Mucosa of gallbladder (tissue), 1 donor: ENCODE data around the gene SUOX. TPM values are rescaled to one million over a fixed set of nuclear protein-coding genes. Genes with fewer than 3 reads are reported as not detected.
A peak's percentile ranks its signal among the peaks of the same experiment; 100 is the strongest.
"Not testable (repeated sequence)": the region's sequence is repeated elsewhere in the genome, so short reads cannot be mapped to it uniquely, and the experiment has no call there.

ENCODE experiments used
- DNase-seq: peaks from one replicate; pipeline ENCODE4 v3.0.0-alpha.2; 2020; ENCODE audit warnings: low spot score
- total RNA-seq: library from RNA; stranded (reverse); gene quantifications from one replicate; pipeline ENCODE4 v1.2.1, GENCODE V29; 2021
- donor health status: DM: no; HTN: no; CAD: no.

SUOX gene
- total RNA-seq = 49.0 TPM

DNA sequence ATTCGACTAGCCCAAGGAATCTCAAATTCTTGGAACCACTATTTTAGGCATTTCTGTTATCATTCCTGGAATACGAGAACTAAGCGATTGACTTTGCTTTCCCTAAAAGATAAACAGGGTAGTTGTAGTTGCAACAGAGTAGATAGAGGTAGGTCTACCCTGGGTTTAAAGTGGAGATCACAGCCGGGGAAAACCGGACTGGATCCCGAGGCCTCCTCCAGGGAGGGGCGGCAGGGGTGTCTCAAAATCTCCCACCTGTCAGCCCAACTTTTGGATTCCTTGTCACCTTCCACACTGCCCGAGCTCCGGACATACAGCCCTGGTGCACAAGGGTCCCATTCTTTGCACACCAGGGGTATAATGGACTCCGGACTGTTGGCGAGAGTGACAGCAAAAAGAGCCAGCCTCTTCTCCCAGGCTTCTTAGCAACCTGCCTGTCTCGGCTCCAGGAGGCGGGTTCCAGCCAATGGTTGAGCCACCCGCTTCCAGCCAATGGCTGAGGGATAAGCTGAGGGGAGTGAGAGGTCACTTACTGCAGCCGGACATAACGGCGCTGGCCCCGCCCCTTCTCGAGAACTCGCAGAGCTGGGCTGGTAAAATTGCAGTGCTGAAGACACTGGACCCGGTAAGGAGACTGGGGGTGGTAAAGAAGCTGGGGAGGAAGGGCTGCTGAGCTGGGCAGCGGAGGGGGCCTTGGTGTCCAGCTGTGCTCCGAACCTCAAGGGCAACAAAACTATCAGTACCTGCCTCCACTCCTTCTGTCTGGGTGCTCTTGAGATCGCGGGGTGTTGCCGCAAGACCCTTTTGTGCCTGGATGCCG lies at the start of gene SUOX:
TSS of gene SUOX (plus strand) at position 562 of the 820 bp plus-strand sequence. CDS start 4,946 bp downstream, outside the sequence.
- DNase-seq = peak; percentile 97

DNA sequence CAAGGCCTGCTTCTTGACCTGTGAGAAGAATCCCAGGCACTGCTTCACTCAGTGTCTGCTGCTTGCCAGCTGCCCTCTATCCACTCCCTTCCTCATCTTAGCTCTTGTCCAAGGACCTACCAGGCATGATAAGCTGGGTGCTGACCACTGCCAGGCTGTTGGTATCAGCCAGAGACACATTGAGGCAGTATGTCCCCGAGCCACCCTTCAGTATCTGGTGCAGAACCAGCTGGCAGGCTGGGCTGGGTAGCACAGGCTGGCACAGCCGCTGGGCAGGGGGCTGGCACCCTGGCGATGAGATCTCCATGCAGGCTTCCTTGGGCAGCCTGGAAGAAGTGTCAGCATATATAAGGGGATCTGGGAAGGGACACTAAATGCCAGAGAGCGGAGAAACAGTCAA lies 41.7 kb upstream of the SUOX start:
- no peak for DNase-seq

DNA sequence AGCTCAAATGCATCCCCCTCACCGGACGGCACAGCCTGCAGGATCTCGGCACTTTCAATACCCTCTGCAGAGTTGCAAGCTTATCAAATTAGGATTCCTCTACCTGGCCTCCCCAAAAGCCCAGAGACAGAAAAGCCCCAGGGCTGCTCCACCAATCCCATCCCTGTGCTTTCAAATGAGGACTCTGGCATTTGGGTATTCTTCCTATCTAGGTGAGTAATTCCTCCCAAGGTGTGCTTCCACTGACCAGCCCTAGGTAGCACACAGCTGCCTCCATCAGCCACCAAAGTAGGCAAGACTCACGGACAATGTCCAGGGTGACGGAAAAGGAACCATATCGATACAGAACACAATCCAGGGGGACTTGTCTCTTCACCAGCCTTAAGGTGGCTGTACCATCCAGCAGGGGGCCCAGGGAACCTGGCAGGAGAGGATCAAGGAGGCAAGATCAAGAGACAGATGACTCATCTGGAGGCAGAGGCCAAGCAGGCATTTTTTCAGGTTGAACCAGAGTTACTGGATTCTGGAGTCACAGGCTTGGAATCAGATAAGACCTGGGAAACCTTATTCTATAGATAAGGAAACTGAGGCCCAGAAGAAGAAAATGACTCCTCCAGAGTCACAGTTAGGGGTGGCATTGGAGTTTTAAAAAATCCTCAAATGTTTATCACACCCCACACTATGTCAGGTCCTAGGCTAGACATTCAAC lies 41.1 kb upstream of the SUOX start:
- DNase-seq = peak; percentile 54

DNA sequence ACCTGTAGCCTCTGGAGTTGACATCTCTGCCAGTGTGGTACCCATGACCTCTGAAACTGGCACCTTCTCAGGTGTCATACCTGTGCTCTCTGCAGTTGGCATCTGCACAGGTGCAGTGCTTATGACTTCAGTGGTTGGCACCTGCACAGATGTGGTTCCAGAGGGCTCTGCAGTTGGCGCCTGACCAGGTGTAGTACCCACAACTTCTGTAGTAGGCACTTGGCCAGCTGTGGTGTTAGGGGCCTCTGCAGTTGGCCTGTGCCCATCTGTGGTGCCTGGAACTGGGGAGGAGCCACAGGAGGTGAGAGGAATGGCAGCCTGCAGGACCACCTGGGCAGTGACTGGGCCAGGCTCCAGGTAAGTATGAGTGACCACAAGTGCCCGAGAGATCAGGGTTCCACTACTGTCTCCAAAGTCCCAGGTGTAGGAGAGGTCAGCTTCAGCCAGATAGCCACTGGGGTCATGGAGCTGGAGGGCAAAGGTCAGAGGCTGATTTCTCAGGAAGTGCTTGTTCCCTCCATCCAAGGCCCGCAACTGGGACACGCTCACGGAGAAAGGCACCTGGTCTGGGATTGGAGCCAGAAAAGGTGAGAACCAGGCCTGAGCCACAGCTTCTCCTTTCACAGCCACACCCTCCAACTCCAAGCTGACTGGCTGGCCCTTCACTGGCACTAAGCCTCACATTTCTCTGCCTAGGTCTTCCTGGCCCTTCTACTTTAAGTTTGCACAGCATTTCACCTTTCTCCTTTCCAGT lies 39.8 kb upstream of the SUOX start:
- peak; percentile 79 for DNase-seq

DNA sequence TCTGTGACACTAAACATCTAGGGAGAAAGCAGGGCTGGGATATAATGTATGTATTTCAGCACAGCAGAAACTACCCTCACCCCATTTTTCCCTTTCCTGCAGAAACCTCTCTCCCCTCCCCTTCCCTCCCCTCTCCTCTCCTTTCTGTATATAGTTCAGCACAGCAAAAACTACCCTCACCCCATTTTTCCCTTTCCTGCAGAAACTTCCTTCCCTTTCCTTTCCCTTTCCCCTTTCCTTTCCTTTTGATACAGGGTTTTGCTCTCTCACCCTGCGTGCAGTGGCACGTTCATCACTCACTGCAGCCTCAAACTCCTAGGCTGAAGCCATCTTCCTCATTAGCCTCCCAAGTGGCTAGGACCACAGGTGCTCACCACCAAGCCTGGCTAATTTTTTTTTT lies 33.3 kb upstream of the SUOX start:
- no peak for DNase-seq

DNA sequence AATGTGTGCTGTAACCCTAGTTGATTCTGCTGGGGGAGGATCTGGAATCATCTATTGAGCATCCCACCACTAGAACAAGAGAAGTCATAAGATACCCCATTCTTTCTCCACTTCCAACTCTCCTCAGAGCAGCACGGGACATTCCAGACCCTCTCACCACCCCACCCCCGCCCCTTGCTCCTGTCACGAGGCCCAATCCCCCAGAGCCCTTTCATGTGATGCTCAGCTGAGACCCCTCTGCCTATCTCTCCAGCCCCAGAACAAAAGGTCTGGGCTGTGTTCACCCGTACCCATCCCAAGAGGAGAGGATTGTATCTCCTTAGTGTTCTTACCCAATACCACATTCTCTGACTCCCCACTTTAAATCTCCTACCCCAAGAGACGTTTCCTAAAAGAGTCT lies 31.8 kb upstream of the SUOX start:
- DNase-seq = no peak

DNA sequence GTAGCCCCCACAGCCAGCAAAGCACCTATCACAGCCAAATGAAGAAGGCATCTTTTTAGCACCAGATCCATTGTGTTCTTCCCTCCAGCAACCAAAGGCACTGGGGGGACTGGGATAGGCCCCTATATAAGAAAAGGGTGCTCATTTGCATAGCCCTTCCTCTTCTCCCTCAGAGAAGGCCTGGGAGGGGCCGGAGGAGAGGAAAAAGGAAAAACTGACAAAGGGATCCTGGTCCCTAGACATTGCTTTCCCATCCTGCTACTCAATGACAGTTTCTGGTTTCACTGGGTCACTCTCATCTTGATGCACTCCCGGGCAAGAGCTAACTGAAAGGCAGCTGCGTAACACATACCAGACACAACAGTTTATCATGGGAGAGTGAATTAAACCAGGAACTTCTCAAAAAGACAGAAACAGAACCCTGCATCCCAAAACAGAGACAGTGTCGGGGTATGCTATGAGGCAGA lies 31.1 kb upstream of the SUOX start, which contains the start of gene PMEL:
TSS of gene PMEL (minus strand) at position 102 of the 467 bp plus-strand sequence. CDS start at position 71, 31 bp downstream.
- no peak for DNase-seq

DNA sequence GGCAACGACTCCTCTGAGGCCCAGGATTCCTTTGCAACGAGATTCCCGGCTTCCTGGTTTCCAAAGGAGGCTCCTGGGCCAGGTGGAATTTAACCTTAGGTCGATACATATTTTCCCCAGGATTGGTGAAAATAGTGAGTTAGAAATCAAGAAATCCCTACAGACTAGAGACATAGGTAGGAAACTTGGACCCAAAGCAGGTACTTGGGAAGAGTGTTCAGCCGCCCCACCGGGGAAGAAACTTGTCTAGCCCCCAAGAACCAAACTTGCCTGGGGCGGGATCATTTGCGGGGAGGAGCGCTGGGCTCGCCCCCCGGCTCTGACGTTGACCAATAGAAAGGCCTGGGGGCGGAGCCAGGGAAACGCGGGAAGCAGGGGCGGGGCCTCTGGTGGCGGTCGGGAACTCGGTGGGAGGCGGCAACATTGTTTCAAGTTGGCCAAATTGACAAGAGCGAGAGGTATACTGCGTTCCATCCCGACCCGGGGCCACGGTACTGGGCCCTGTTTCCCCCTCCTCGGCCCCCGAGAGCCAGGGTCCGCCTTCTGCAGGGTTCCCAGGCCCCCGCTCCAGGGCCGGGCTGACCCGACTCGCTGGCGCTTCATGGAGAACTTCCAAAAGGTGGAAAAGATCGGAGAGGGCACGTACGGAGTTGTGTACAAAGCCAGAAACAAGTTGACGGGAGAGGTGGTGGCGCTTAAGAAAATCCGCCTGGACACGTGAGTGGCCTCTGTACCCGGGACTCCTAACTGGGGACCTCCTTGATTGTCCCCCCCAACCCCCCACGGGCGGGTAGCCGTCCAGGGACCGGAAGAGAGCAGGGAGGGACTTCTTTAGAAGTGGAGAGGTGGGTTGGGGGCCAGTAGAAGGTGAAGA lies 30.4 kb upstream of the SUOX start, which contains the start of gene CDK2:
TSS of gene CDK2 (plus strand) at position 423 of the 874 bp plus-strand sequence. CDS start at position 602, 179 bp downstream.
- peak; percentile 91 for DNase-seq

DNA sequence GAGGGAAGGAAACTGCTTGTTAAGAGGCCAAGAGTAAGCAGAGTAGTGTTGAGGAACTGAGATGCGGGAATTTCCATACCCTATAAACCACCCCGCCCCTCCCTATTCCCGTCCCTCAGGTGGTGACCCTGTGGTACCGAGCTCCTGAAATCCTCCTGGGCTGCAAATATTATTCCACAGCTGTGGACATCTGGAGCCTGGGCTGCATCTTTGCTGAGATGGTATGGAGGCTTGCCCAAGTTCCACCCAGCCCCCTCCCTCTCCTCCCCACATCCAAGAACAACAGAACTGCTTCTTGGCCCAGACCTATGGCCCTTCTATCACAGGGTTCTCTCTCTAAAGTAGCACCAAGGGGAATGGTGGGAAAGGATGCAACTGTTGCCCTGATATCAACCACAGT lies 27.7 kb upstream of the SUOX start:
- no peak for DNase-seq

DNA sequence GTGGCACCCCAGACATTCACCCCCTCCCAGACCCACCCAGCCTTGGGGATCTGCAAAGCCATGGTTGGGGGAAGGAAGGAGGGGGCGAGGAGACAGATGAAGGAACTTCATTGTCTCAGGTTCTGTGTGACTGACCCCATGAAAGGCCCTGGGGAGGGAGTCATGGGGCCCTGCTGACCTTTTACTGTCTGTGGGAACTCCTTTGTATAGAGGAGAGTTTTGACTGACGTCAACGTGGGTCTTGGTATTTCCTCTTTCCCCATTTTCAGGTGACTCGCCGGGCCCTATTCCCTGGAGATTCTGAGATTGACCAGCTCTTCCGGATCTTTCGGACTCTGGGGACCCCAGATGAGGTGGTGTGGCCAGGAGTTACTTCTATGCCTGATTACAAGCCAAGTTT lies 26.3 kb upstream of the SUOX start:
- DNase-seq = no peak

DNA sequence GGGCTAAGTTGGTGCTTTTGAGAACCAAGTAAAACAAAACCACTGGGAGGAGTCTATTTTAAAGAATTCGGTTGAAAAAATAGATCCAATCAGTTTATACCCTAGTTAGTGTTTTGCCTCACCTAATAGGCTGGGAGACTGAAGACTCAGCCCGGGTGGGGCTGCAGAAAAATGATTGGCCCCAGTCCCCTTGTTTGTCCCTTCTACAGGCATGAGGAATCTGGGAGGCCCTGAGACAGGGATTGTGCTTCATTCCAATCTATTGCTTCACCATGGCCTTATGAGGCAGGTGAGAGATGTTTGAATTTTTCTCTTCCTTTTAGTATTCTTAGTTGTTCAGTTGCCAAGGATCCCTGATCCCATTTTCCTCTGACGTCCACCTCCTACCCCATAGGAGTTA lies 25.0 kb upstream of the SUOX start:
- no peak for DNase-seq

DNA sequence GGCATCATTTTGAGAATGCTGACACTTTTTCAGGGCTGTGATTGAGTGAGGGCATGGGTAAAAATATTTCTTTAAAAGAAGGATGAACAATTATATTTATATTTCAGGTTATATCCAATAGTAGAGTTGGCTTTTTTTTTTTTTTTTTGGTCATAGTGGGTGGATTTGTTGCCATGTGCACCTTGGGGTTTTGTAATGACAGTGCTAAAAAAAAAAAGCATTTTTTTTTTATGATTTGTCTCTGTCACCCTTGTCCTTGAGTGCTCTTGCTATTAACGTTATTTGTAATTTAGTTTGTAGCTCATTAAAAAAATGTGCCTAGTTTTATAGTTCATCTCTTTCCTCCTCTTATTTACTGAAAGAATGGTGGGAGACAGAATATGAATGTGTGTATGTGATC lies 24.6 kb upstream of the SUOX start:
- DNase-seq = no peak

DNA sequence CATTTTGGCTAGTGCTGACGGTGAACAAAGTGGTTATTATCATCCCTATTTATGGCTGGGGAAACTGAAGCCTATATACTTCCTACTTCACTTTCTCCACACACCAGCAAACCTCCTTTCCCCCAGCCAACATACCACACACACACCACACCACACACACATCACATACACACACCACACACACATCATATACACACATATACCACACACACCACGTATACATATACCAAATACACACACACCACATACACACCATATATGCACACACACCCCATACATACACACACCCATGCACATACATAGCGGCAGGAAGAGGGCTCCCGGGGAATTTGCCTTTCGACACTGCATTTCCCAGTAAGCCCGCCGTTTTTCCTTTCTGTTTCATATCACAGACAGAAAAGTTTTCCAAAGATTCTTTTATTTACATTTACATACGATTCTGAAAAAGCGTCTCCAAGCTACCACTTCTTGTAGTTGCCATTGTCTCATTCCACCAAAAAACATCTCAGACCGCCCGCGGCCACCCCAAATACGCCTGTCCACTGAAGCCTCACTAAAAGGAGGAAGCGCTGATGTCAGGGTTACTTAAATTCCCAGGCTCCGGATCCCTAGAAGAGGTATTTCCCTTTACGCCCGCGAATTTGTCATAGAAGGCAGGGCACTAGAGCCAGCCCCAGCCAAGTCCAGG lies 24.0 kb upstream of the SUOX start:
- DNase-seq = no peak

DNA sequence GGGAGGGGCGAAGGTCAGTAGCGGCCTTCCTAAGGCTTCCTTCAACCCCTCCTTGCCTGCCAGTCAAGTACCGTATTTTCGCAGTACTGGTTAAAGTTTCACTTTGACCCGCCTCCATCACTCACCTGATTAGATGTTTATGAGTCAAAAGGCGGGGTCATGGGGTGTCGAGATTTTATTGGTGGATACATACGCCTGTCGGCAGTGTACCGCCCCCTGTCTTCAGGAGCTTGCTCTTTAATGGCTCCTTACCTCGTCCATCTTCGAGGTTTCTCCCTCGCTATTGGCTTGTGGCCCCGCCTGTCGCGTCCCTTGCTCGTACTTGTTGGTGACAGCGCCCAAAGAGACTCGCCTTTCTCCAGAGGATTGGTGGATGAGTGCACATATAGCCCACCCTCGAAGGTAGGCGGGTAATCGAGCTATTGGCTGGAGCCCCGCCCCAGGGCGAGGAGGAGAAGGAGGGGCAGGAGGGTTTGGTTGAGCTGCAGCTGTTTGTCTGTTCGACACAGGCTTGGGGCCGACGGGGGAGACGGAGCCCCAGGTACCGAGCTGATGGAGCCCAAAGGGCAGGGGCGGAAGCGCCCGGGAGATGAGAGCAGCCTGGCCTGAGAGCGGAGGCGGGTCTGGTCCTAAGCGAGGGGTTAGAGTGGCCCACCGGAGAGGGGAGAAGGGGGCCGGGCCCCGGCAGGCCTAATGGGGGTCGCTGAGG lies 23.3 kb upstream of the SUOX start, which contains the start of gene RAB5B:
TSS of gene RAB5B (plus strand) at position 480 of the 709 bp plus-strand sequence. CDS start 12,883 bp downstream, outside the sequence.
- DNase-seq = peak; percentile 100

DNA sequence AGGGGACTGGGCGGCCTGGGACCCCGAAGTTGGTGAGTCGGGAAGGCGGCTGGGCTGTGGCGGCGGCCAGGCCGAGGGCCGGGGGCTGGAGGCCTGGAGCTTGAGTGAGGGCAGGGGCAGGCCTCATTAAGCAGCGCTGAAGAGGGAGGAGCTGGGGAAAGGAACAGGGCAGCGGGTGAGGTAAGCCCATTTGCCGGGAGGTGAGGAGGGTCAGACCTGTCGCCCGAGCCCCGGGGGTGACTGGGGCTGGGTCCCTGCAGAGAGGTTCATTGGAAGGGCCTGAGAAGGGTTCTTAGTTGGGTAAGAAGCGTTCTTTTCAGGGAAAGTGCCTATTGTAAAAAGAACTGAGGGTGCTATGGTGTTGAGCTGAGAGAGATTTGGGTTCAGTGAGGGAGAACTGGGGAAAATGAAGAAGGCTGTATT lies 22.8 kb upstream of the SUOX start:
- DNase-seq = peak; percentile 50

DNA sequence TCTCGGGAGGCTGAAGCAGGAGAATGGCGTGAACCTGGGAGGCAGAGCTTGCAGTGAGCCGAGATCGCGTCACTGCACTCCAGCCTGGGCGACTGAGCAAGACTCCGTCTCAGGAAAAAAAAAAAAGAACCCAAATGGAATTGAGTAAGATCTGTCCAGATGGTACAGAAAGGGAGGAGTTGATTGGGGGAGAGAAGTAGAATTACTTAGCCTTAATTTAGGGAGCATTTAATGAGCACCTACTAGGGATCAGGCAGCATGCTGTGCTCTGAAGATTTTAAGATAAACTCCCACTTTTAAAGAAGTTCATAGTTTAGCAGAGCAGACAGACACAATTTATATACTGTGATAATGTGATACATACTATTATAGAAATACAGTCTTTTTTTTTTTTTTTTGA lies 18.7 kb upstream of the SUOX start:
- no peak for DNase-seq

DNA sequence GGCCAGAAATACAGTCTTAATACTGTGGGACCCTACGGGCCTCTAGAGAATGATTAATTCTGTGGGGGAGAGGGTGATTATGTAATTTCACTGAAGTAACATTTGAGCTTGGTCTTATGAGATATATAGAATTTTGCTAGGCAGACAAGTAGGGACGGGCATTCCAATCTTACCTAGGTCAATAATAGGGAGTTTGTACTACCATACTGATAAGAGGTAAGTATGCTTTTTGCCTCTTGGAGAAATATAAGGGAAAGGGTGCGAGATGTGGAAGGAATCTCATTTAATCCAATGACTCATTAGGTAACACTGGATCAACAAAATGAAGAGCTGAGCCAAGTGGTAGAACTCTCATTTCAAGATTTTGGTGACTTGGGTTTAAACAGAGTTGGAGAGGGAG lies 18.0 kb upstream of the SUOX start:
- no peak for DNase-seq

DNA sequence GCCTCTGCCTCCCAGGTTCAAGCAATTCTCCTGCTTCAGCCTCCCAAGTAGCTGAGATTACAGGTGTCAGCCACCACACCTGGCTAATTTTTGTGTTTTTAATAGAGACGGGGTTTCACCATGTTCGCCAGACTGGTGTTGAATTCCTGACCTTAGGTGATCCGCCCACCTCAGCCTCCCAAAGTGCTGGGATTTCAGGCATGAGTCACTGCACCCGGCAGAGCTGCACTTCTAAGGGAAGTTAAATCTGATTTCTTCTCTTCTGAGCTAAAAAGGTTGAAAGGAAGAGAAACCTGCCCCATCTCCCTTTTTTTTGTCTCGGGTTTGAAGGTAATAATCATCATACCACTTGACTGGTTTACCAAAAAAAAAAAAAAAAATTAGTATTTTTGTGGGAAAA lies 15.2 kb upstream of the SUOX start:
- DNase-seq = not testable (repeated sequence)

DNA sequence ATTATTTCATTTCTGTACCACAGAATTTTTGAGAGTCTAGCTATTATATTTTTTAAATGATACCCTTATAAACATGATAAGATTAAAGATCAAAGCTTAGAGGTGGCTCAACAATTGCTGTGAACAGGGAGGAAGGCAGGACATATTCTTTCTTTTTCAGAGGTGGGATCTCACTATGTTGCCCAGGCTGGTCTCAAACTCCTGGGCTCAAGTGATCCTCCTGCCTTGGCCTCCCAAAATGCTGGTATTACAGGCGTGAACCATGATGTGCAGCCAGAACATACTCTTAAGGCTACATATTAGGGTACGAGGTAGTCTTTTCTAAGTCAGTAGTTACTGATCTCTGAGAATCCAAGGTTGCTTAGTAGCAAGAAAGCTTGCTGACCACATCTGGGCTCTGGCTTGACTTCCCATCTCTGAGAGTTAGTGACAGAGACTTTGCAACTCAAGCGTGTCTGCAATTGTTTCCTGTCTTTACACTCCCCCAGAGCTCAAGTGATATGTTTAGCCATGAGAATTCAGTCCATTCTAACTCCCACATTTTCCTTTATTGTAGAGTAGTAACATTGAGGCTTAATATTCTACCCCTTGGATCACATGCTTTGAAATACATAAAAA lies 14.6 kb upstream of the SUOX start:
- DNase-seq = no peak
